ENCODE results near the gene JMJD8. TPM values are rescaled to one million over a fixed set of nuclear protein-coding genes. Genes with fewer than 3 reads are reported as not detected.

Gene JMJD8
- total RNA-seq, 1 donor from 2014 or later, result 57.6 TPM

DNA sequence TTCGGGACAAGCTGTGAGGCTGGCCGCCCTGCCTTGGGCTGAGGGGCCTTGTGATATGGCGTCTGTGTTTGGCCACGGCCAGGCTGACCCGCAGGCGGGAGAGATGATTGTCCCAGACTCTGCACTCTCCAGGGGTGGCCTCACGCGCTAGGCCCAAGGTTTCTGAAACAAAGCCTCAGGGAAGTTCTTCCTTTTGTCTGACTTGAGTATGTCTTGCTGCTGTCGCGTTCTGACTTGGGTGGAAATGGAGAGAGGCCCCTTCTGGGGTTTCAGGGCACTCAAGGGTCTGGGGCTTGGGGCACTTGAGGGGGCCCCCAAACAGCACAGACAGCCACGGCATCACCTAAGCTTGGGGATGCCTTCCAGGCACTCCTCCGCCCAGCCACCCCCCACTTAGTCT, 26.9 kb upstream of the JMJD8 start:
- Mint-ChIP-seq H3K4me1 (ENCODE audit: unreplicated experiment) (peaks cover 43% of the 10 kb centered on the region), H3K27ac (ENCODE audit: unreplicated experiment) (no peak overlapping the region), H3K36me3 (ENCODE audit: unreplicated experiment) (no peaks in the 10 kb centered on the region), H3K27me3 (ENCODE audit: unreplicated experiment) (peaks cover 19% of the 10 kb centered on the region), H3K9me3 (ENCODE audit: unreplicated experiment) (no peaks in the 10 kb centered on the region), H3K4me3 (ENCODE audit: unreplicated experiment) (no peak overlapping the region)
- TF ChIP-seq, protein P1, sequence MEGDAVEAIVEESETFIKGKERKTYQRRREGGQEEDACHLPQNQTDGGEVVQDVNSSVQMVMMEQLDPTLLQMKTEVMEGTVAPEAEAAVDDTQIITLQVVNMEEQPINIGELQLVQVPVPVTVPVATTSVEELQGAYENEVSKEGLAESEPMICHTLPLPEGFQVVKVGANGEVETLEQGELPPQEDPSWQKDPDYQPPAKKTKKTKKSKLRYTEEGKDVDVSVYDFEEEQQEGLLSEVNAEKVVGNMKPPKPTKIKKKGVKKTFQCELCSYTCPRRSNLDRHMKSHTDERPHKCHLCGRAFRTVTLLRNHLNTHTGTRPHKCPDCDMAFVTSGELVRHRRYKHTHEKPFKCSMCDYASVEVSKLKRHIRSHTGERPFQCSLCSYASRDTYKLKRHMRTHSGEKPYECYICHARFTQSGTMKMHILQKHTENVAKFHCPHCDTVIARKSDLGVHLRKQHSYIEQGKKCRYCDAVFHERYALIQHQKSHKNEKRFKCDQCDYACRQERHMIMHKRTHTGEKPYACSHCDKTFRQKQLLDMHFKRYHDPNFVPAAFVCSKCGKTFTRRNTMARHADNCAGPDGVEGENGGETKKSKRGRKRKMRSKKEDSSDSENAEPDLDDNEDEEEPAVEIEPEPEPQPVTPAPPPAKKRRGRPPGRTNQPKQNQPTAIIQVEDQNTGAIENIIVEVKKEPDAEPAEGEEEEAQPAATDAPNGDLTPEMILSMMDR (IDR thresholded peaks at IDR 0.05), result no peak
- DNase-seq (ENCODE audit: extremely low spot score, unreplicated experiment), result no peak

DNA sequence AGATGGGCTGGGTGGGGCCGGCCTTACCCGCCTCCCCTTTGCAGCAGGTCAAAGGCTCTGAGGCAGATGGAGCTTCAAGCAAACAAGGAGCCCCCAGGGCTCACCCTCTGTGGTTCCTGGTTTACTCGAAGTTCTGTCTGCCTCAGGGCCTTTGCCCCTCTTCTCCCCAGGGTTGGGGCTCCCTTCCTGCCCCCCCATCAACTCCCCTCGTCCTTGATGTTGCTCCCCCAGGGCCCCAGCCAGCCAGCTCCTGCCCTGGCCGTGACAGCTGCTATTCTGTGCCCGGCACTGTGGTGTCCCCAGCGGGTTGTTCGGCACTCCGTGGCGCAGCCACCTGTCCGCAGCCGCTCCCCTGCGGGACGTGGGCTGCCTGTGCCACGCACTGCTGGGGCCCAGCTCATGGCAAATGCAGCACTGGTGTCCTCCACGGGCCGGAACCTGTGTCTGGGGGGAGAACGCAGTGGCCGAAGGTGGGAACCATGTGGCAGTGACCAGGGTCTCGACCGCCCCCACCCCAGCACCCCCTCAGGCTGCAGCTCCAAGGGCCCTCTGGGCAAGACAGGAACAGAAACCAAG, 26.5 kb upstream of the JMJD8 start:
- Mint-ChIP-seq H3K4me3 (ENCODE audit: unreplicated experiment) (no peak overlapping the region), H3K9me3 (ENCODE audit: unreplicated experiment) (no peaks in the 10 kb centered on the region)

DNA sequence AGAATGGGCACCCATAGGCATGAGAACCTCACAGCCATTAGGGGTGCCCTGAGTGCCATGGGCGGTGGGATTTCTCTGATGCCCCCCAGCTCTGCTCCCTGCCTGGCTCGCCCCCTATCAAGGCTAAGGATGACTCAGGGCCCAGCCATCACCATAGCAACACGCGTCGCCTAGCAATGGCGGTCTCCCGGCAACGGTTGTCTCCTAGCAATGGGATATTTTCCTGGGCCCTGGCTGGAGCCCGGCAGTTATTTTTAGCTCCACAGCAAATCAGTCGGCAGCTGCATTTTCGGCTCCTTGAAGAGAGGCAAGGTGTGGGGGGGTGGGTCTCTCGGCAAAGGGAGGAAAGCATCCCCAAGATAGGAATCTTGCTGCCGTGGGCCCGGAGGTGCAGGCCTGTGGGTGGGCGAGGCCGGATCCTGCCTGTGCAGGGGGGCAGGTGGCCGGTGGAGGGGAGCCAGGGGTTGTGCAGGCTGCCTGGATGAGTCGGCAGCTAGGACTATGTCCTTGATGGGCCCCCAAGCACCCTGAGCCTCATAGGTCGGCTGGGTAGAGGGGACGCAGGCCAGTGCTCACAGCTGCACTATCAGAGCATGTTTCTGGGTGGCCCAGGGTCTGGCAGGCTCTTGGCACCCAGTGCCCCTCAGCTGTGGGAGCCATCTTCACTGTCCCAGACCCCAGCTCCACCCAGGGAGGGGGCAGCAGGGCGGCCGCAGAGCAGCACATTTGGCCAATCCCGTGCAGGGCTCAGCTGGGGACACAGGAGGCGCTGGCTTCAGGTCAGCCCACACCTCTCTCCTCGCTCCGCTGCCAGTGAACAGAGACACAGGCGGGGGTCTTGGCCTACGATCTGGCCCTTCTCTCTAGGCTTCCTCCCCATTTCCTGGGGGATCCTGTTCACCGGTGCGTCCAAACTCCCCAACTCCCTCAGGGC, 25.7 kb upstream of the JMJD8 start:
- Mint-ChIP-seq H3K4me3 (ENCODE audit: unreplicated experiment) (no peak overlapping the region), H3K27ac (ENCODE audit: unreplicated experiment) (no peak overlapping the region), H3K4me1 (ENCODE audit: unreplicated experiment) (peaks cover 40% of the 10 kb centered on the region), H3K36me3 (ENCODE audit: unreplicated experiment) (no peaks in the 10 kb centered on the region), H3K9me3 (ENCODE audit: unreplicated experiment) (no peaks in the 10 kb centered on the region), H3K27me3 (ENCODE audit: unreplicated experiment) (peaks cover 19% of the 10 kb centered on the region)
- TF ChIP-seq, protein P1 (IDR thresholded peaks at IDR 0.05), result no peak
- DNase-seq (ENCODE audit: extremely low spot score, unreplicated experiment), result no peak

More for the DNA sequence above, 26.5 kb upstream of the JMJD8 start:
- Mint-ChIP-seq H3K27me3 (ENCODE audit: unreplicated experiment) (peaks cover 19% of the 10 kb centered on the region), H3K4me1 (ENCODE audit: unreplicated experiment) (peaks cover 40% of the 10 kb centered on the region), H3K27ac (ENCODE audit: unreplicated experiment) (no peak overlapping the region), H3K36me3 (ENCODE audit: unreplicated experiment) (no peaks in the 10 kb centered on the region)
- TF ChIP-seq, protein P1 (IDR thresholded peaks at IDR 0.05), result no peak
- no peak for DNase-seq (ENCODE audit: extremely low spot score, unreplicated experiment)

DNA sequence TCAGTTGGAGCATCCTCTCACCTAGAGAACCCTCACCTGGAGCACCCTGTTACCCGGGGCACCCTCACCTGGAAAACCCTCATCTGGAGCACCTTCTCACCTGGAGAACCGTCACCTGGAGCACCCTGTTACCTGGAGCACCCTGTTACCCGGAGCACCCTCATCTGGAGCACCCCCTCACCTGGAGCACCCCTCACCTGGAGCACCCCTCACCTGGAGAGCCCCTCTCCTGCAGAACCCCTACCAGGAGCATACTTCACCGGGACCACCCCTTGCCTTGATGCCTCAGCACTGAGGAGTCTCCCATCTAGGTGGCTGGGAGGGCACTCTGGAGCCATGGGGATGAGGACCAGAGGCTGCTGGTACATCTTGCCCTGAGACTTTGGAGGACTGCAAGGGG, 24.8 kb upstream of the JMJD8 start:
- H3K27me3 Mint-ChIP-seq (ENCODE audit: unreplicated experiment), result peaks cover 24% of the 10 kb centered on the region
- no peaks in the 10 kb centered on the region for H3K36me3 Mint-ChIP-seq (ENCODE audit: unreplicated experiment)
- H3K4me1 Mint-ChIP-seq (ENCODE audit: unreplicated experiment), result peaks cover 36% of the 10 kb centered on the region
- H3K27ac Mint-ChIP-seq (ENCODE audit: unreplicated experiment), result no peak overlapping the region
- no peaks in the 10 kb centered on the region for H3K9me3 Mint-ChIP-seq (ENCODE audit: unreplicated experiment)
- TF ChIP-seq, protein P1 (IDR thresholded peaks at IDR 0.05), result no peak
- DNase-seq (ENCODE audit: extremely low spot score, unreplicated experiment), result no peak
- H3K4me3 Mint-ChIP-seq (ENCODE audit: unreplicated experiment), result no peak overlapping the region

DNA sequence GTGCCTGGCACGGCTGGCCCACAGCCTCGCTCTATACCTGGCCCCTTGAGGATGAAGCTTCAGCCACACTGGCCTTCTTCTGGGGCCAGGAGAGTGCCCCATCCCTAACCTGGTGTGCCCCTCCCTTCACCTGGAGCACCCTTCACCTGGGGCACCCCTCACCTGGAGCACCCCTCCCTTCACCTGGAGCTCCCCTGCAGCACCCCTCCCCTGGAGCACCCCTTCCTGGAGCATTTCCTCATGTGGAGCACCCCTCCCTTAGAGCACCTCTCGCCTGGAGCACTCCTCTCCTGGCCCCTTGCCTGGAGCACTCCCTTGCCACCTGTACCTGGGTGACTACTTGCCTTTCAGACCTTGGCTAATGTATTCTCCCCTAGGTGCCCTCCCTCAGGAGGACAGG, 23.9 kb upstream of the JMJD8 start:
- Mint-ChIP-seq H3K9me3 (ENCODE audit: unreplicated experiment) (no peaks in the 10 kb centered on the region), H3K36me3 (ENCODE audit: unreplicated experiment) (no peaks in the 10 kb centered on the region), H3K27ac (ENCODE audit: unreplicated experiment) (no peak overlapping the region), H3K27me3 (ENCODE audit: unreplicated experiment) (peaks cover 28% of the 10 kb centered on the region), H3K4me1 (ENCODE audit: unreplicated experiment) (peaks cover 32% of the 10 kb centered on the region), H3K4me3 (ENCODE audit: unreplicated experiment) (no peak overlapping the region)
- no peak for DNase-seq (ENCODE audit: extremely low spot score, unreplicated experiment)
- TF ChIP-seq, protein P1 (IDR thresholded peaks at IDR 0.05), result no peak

Data from osteocyte (in vitro differentiated cells).